ENCODE measurements around the gene ATP5F1E. TPM values are rescaled to one million over a fixed set of nuclear protein-coding genes. Genes with fewer than 3 reads are reported as not detected.

The ATP5F1E gene
- total and polyA plus RNA-seq, 2 donors from 2014 or later = 67.7 to 251 TPM

DNA sequence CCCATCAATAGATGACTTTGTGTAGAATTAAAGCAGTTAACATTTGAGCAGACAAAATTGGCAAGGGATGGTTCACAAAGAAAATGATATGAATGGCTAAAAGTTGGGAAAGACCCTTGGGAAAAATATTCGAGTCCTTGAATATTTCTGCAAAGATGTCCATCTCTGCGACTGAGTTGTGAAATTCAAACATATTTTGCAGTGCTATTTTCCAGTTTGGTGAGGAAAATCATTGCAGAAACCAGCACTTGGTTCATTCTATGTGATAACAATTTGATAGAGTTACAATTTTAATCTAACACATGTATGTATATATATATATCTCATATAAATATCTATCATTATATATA is 16.5 kb upstream of the ATP5F1E start:
- FAIRE-seq (no peak), DNase-seq (no peak)
- Histone ChIP-seq H3K9ac (ENCODE audit: low read length in 3 of 3) (no peak overlapping the region), H3K27ac (ENCODE audit: low read depth in 2 of 2, low read length in 2 of 2) (no peak overlapping the region), H3K9me3 (ENCODE audit: control insufficient read depth in 2 of 3, insufficient read depth in 1 of 3, low read length in 3 of 3) (no peaks in the 10 kb centered on the region), H3K4me3 (ENCODE audit: low read length in 3 of 3) (no peak overlapping the region), H3K36me3 (ENCODE audit: control insufficient read depth in 2 of 3, insufficient read depth in 3 of 3, low read length in 3 of 3) (no peaks in the 10 kb centered on the region), H3K27me3 (ENCODE audit: control insufficient read depth, insufficient read depth, low read length) (no peaks in the 10 kb centered on the region), H3K4me1 (ENCODE audit: control insufficient read depth in 2 of 3, insufficient read depth in 2 of 3, low read depth in 1 of 3, low read length in 3 of 3) (no peaks in the 10 kb centered on the region)
- TF ChIP-seq, protein P1, sequence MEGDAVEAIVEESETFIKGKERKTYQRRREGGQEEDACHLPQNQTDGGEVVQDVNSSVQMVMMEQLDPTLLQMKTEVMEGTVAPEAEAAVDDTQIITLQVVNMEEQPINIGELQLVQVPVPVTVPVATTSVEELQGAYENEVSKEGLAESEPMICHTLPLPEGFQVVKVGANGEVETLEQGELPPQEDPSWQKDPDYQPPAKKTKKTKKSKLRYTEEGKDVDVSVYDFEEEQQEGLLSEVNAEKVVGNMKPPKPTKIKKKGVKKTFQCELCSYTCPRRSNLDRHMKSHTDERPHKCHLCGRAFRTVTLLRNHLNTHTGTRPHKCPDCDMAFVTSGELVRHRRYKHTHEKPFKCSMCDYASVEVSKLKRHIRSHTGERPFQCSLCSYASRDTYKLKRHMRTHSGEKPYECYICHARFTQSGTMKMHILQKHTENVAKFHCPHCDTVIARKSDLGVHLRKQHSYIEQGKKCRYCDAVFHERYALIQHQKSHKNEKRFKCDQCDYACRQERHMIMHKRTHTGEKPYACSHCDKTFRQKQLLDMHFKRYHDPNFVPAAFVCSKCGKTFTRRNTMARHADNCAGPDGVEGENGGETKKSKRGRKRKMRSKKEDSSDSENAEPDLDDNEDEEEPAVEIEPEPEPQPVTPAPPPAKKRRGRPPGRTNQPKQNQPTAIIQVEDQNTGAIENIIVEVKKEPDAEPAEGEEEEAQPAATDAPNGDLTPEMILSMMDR (IDR thresholded peaks at IDR 0.05; ENCODE audit: borderline replicate concordance, extremely low read depth, insufficient read depth) = no peak
- intact Hi-C loops (cut with DNase I) = no loop called here

DNA sequence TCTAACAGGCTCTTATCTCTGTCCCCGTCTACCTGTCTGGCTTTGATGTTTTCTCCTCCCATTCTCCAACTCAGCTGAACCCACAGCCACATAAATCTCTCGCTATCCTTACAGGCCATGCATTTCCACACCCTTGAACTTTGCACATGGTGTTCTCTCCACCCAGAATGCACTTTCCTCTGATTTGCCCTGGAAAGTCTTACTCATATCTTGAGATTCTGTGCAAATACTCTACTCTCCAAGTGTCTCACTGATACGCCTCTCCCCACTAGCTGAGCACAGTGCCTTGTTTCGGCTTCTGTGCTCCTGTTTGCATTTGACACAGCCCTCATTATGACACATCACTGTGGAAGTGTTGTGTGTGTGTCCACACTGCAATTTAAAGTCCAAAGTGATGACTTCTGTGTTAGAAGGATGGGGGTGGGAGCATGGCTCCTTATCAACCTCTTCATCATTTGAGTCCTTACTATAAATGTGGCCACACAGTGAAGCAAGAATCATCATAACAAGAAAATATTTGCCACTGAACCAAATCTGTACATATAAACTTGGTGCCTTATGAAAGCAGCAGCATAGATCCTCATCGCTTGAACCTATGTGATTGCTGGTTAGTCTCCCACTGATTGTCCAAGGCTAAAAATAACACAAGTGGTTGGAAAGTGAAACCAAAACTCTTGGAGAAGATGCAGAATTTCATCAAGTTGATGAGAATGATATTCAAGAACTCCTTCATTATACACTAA is 16.0 kb upstream of the ATP5F1E start:
- no peak overlapping the region for H3K4me3 ChIP-seq (ENCODE audit: low read length in 3 of 3)
- no peak overlapping the region for H3K9ac ChIP-seq (ENCODE audit: low read length in 3 of 3)
- peaks cover 0 to 3% (median 3%) of the 10 kb centered on the region in 3 donors for H3K4me1 ChIP-seq (ENCODE audit: control insufficient read depth in 2 of 3, insufficient read depth in 2 of 3, low read depth in 1 of 3, low read length in 3 of 3)
- TF ChIP-seq, protein P1 (IDR thresholded peaks at IDR 0.05; ENCODE audit: borderline replicate concordance, extremely low read depth, insufficient read depth) = no peak
- H3K36me3 ChIP-seq (ENCODE audit: control insufficient read depth in 2 of 3, insufficient read depth in 3 of 3, low read length in 3 of 3) = no peaks in the 10 kb centered on the region
- FAIRE-seq = no peak
- no peaks in the 10 kb centered on the region for H3K27me3 ChIP-seq (ENCODE audit: control insufficient read depth, insufficient read depth, low read length)
- no peak for DNase-seq
- H3K27ac ChIP-seq (ENCODE audit: low read depth in 2 of 2, low read length in 2 of 2) = no peak overlapping the region
- intact Hi-C loops (cut with DNase I) = no loop called here
- no peaks in the 10 kb centered on the region for H3K9me3 ChIP-seq (ENCODE audit: control insufficient read depth in 2 of 3, insufficient read depth in 1 of 3, low read length in 3 of 3)

DNA sequence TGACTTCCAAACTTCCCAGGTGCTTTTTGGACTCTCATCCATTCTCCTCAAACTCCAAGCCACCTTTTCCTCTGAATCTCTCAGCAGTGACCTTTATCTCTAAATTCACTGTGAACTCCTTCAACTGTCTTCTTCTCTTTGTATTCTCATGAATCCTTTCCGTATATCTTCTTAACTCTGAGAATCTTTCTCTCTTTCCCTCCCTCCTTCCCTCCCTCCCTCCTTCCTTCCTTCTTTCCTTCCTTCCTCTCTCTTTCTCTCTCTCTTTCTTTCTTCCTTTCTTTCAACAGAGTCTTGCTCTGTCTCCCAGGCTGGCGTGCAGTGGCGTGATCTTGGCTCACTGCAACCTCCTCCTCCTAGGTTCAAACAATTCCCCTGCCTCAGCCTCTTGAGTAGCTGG is 14.7 kb upstream of the ATP5F1E start:
- peaks cover 0 to 5% (median 5%) of the 10 kb centered on the region in 3 donors for H3K4me1 ChIP-seq (ENCODE audit: control insufficient read depth in 2 of 3, insufficient read depth in 2 of 3, low read depth in 1 of 3, low read length in 3 of 3)
- H3K9ac ChIP-seq (ENCODE audit: low read length in 3 of 3) = no peak overlapping the region
- DNase-seq (no peak), FAIRE-seq (no peak)
- TF ChIP-seq, protein P1 (IDR thresholded peaks at IDR 0.05; ENCODE audit: borderline replicate concordance, extremely low read depth, insufficient read depth) = no peak
- H3K27me3 ChIP-seq (ENCODE audit: control insufficient read depth, insufficient read depth, low read length) = no peaks in the 10 kb centered on the region
- H3K27ac ChIP-seq (ENCODE audit: low read depth in 2 of 2, low read length in 2 of 2) = no peak overlapping the region
- H3K36me3 ChIP-seq (ENCODE audit: control insufficient read depth in 2 of 3, insufficient read depth in 3 of 3, low read length in 3 of 3) = no peaks in the 10 kb centered on the region
- H3K4me3 ChIP-seq (ENCODE audit: low read length in 3 of 3) = no peak overlapping the region
- intact Hi-C loops (cut with DNase I) = no loop called here
- H3K9me3 ChIP-seq (ENCODE audit: control insufficient read depth in 2 of 3, insufficient read depth in 1 of 3, low read length in 3 of 3) = no peaks in the 10 kb centered on the region

DNA sequence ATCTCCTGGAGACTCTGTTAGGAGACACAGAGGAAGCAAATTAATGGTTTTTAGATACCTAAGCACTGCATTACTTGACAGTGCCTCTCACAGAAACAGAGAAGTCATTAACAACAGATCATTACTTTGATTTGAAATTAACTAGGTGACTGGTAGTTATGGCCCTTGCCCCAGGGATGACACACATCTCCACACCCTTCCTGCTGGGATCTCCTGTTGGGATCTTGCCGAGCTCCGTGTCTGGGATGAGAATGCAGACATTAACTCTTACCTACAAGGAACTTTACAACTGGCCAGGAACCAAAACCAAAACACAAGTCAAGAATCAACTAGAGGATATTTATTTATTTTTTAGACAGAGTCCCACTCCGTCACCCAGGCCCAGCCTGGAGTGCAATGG is 12.7 kb upstream of the ATP5F1E start:
- no peak for DNase-seq
- Histone ChIP-seq H3K4me3 (ENCODE audit: low read length in 3 of 3) (no peak overlapping the region), H3K27me3 (ENCODE audit: control insufficient read depth, insufficient read depth, low read length) (no peaks in the 10 kb centered on the region), H3K27ac (ENCODE audit: low read depth in 2 of 2, low read length in 2 of 2) (no peak overlapping the region), H3K4me1 (ENCODE audit: control insufficient read depth in 2 of 3, insufficient read depth in 2 of 3, low read depth in 1 of 3, low read length in 3 of 3) (peaks cover 2 to 11% (median 7%) of the 10 kb centered on the region in 3 donors), H3K9ac (ENCODE audit: low read length in 3 of 3) (no peak overlapping the region), H3K9me3 (ENCODE audit: control insufficient read depth in 2 of 3, insufficient read depth in 1 of 3, low read length in 3 of 3) (no peaks in the 10 kb centered on the region), H3K36me3 (ENCODE audit: control insufficient read depth in 2 of 3, insufficient read depth in 3 of 3, low read length in 3 of 3) (no peaks in the 10 kb centered on the region)
- TF ChIP-seq, protein P1 (IDR thresholded peaks at IDR 0.05; ENCODE audit: borderline replicate concordance, extremely low read depth, insufficient read depth) = no peak
- intact Hi-C loops (cut with DNase I) = no loop called here
- no peak for FAIRE-seq
